GM10266 (cell line): ENCODE measurements around the gene KIF2C.
"Not testable (repeated sequence)": the region's sequence is repeated elsewhere in the genome, so short reads cannot be mapped to it uniquely, and the experiment has no call there.

Experiments
- DNase-seq: peaks from one replicate; pipeline ENCODE4 v3.0.0; 2012; ENCODE audit errors: extremely low spot score
- TF ChIP-seq, protein P1 (sequence below): IDR thresholded peaks from 2 replicates; pipeline ENCODE4 v1.5.1; 2012; ENCODE audit warnings: mild to moderate bottlenecking, low read depth; ENCODE audit not compliant: control insufficient read depth, insufficient read depth; ENCODE audit errors: missing control alignments

Gene KIF2C

DNA sequence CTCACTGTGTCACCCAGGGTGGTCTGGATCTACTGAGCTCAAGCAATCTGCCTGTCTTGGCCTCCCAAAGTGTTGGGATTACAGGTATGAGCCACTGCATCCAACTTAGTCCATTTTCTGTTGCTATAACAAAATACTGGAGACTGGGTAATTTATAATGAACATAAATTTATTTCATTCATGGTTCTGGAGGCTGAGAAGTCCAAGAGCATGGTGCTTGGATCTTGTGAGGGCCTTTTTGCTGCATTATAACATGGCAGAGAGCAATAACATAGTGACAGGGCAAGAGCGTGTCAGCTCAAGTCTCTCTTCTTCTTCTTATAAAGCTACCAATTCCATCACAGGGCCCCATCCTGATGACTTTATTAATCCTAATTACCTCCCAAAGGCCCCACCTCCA, 3.6 kb upstream of the KIF2C start:
- no peak for DNase-seq
- TF ChIP-seq, protein P1, sequence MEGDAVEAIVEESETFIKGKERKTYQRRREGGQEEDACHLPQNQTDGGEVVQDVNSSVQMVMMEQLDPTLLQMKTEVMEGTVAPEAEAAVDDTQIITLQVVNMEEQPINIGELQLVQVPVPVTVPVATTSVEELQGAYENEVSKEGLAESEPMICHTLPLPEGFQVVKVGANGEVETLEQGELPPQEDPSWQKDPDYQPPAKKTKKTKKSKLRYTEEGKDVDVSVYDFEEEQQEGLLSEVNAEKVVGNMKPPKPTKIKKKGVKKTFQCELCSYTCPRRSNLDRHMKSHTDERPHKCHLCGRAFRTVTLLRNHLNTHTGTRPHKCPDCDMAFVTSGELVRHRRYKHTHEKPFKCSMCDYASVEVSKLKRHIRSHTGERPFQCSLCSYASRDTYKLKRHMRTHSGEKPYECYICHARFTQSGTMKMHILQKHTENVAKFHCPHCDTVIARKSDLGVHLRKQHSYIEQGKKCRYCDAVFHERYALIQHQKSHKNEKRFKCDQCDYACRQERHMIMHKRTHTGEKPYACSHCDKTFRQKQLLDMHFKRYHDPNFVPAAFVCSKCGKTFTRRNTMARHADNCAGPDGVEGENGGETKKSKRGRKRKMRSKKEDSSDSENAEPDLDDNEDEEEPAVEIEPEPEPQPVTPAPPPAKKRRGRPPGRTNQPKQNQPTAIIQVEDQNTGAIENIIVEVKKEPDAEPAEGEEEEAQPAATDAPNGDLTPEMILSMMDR, result no peak

GRCh38 chr1:44738953-44739306, 707 bp upstream of the KIF2C start:
- DNase-seq, result not testable (repeated sequence)

DNA sequence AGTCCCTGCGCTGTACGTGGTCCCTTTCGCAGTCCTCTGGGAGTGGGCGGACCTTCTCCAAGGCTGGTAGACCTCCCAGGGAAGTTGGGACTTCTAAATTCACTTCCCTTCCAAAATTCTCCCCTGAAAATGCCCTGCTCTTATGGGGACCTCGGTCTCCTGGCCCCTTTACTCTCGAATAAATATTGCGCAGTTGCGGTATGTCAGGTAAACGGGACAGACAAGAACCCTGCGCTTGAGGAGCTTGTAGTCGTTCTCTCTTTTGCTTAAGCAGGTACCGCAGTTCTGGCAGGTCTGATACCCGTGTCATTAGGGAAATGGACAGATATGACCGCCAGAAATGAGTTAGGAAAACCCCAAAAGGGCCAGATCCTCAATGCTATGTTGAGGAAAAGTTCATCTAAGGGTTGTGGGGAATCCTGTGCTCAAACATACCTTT, 561 bp downstream of the KIF2C start:
- TF ChIP-seq, protein P1, result no peak
- DNase-seq, result no peak

GRCh38 chr1:44743211-44743610, 3.6 kb downstream of the KIF2C start:
- no peak for DNase-seq
- TF ChIP-seq, protein P1, result no peak

- no peak for DNase-seq
- TF ChIP-seq, protein P1, result no peak
Observed at GRCh38 chr1:44747878-44748277, 8.2 kb downstream of the KIF2C start.

DNA sequence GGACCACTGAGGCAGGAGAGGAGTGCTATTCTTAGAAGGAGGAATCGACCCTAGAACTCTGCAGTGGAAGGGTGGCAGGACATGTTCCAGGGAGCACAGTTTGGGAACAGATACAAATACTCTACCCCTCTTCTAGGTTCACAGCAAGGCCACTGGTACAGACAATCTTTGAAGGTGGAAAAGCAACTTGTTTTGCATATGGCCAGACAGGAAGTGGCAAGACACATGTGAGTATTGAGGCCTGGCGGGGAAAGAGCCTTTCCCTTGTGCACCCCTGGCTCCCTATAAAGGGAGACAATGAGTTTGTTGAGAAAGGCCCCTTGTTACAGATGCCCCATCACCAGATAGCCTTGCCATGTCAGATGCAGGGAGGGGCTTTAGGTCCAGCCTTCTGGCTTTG, 17.8 kb downstream of the KIF2C start:
- TF ChIP-seq, protein P1, result no peak
- no peak for DNase-seq

DNA sequence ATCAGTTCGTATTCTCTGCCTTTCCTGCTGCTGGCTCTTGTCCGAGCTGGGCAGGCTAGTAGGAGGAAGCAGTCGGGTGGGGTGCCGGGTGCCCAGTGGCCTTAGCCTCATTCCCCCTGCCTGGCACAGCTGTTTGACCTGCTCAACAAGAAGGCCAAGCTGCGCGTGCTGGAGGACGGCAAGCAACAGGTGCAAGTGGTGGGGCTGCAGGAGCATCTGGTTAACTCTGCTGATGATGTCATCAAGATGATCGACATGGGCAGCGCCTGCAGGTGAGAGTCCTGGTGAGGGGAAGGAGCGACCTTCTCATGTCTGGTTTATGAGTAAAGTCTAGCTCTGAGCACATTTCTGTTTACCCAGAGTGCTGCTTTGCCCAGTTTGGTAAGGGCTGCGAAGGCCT, 19.4 kb downstream of the KIF2C start:
- TF ChIP-seq, protein P1, result no peak
- DNase-seq, result no peak

GRCh38 chr1:44760876-44761275, 21.2 kb downstream of the KIF2C start:
- no peak for DNase-seq
- TF ChIP-seq, protein P1, result no peak

DNA sequence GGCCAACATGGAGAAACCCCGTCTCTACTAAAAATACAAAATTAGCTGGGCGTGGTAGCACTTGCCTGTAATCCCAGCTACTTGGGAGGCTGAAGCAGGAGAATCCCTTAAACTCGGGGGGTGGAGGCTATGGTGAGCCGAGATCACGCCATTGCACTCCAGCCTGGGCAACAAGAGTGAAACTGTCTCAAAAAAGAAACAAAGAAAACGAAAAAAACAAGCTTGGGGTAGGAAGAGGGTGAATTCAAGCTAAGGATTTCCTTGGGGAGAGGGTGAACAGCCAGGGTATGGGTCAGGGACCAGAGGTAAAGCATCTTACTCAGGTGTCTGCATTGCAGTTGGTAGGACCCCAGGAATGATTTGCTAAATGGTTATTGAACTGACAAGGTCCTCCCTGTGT, 26.8 kb downstream of the KIF2C start:
- not testable (repeated sequence) for DNase-seq
